T follicular helper cell (primary cell): ENCODE results near the gene FOXJ3.
A peak's percentile ranks its signal among the peaks of the same experiment; 100 is the strongest.

Experiments
- DNase-seq: peaks from one replicate; pipeline ENCODE4 v3.0.0-alpha.2; 2020; ENCODE audit warnings: low read depth

Gene FOXJ3

GRCh38 chr1:42167611-42168390, 167.2 kb downstream of the FOXJ3 start:
- DNase-seq, result no peak

- DNase-seq, result no peak
These were observed 169.4 kb downstream of the FOXJ3 start for GRCh38 chr1:42165511-42166210.

GRCh38 chr1:42164551-42165420, 170.2 kb downstream of the FOXJ3 start, which contains the start of gene GUCA2A:
GUCA2A (minus strand) TSS chr1:42164745; CDS start chr1:42164712, 33 bp downstream.
- no peak for DNase-seq

GRCh38 chr1:42163536-42164503, 171.2 kb downstream of the FOXJ3 start:
- DNase-seq, result no peak

GRCh38 chr1:42163114-42163513, 171.9 kb downstream of the FOXJ3 start:
- DNase-seq, result no peak

GRCh38 chr1:42162181-42162580, 172.9 kb downstream of the FOXJ3 start:
- DNase-seq, result no peak

- DNase-seq, result no peak
These were observed 176.8 kb downstream of the FOXJ3 start for GRCh38 chr1:42158189-42158588.

GRCh38 chr1:42157667-42158066, 177.4 kb downstream of the FOXJ3 start:
- no peak for DNase-seq

- no peak for DNase-seq
These were observed 179.7 kb downstream of the FOXJ3 start for GRCh38 chr1:42155362-42155761.

- no peak for DNase-seq
These were observed 180.3 kb downstream of the FOXJ3 start for GRCh38 chr1:42154685-42155084.

- DNase-seq, result no peak
These were observed 181.4 kb downstream of the FOXJ3 start for GRCh38 chr1:42153624-42154023.

- no peak for DNase-seq
These were observed 182.0 kb downstream of the FOXJ3 start, which contains the start of gene GUCA2B for GRCh38 chr1:42152907-42153600. GUCA2B (plus strand) TSS chr1:42153410; CDS start chr1:42153451, 41 bp downstream.

GRCh38 chr1:42152119-42152518, 182.9 kb downstream of the FOXJ3 start:
- no peak for DNase-seq

GRCh38 chr1:42150651-42151050, 184.4 kb downstream of the FOXJ3 start:
- no peak for DNase-seq

- no peak for DNase-seq
These were observed 186.9 kb downstream of the FOXJ3 start for GRCh38 chr1:42148166-42148565.

GRCh38 chr1:42146626-42147320, 188.3 kb downstream of the FOXJ3 start:
- peak; percentile 52 for DNase-seq

GRCh38 chr1:42145764-42146625, 189.0 kb downstream of the FOXJ3 start:
- no peak for DNase-seq

- DNase-seq, result no peak
These were observed 189.7 kb downstream of the FOXJ3 start for GRCh38 chr1:42145389-42145716.
